ENCODE results near the gene KNTC1.

DNA sequence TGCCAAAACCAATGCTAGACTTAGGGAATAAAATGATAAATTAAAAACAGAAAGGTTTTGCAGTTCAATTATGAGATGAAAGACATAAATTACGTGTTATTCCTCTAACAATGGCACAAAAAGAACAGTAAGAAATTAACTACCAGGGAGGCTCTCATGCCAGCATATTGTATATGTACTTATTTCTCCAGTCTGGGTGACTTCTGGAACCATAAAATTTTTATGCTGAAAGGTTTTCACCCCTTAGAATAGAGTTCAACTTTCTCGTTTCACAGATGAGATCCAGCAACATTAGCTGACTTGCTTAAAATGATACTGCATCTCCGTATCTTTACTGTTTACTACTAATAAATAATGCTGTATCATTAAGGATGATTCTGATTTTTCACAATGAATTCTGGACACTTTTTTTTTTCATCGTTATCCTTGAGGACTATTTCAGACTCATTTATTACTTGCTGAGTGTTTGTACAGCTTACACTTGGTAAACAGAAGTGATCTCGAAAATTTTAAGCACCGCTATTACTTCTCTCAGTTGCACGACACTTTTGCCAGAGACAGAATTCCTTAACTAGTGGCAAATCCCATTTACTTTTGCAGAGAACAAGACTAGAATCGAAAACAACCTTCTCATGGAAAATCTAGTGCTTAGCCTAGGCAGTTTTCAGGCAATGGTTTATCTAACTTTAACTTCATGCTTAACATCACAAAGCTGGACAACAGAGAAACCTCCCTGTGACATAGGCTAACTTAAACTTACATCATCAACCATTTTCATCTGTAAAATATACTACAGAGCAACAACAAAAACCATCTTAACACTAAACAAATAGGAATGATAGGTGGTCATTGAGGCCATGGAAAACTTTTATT is 3.0 kb upstream of the KNTC1 start:
- TF ChIP-seq, protein P1, sequence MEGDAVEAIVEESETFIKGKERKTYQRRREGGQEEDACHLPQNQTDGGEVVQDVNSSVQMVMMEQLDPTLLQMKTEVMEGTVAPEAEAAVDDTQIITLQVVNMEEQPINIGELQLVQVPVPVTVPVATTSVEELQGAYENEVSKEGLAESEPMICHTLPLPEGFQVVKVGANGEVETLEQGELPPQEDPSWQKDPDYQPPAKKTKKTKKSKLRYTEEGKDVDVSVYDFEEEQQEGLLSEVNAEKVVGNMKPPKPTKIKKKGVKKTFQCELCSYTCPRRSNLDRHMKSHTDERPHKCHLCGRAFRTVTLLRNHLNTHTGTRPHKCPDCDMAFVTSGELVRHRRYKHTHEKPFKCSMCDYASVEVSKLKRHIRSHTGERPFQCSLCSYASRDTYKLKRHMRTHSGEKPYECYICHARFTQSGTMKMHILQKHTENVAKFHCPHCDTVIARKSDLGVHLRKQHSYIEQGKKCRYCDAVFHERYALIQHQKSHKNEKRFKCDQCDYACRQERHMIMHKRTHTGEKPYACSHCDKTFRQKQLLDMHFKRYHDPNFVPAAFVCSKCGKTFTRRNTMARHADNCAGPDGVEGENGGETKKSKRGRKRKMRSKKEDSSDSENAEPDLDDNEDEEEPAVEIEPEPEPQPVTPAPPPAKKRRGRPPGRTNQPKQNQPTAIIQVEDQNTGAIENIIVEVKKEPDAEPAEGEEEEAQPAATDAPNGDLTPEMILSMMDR (IDR thresholded peaks at IDR 0.05; ENCODE audit: insufficient read depth, low read length) = no peak
- TF ChIP-seq POLR2AphosphoS5 (IDR thresholded peaks at IDR 0.05; ENCODE audit: low read depth) (no peak), SPI1 (IDR thresholded peaks at IDR 0.05; ENCODE audit: borderline replicate concordance, low read depth) (no peak)
- TF ChIP-seq, protein P2, sequence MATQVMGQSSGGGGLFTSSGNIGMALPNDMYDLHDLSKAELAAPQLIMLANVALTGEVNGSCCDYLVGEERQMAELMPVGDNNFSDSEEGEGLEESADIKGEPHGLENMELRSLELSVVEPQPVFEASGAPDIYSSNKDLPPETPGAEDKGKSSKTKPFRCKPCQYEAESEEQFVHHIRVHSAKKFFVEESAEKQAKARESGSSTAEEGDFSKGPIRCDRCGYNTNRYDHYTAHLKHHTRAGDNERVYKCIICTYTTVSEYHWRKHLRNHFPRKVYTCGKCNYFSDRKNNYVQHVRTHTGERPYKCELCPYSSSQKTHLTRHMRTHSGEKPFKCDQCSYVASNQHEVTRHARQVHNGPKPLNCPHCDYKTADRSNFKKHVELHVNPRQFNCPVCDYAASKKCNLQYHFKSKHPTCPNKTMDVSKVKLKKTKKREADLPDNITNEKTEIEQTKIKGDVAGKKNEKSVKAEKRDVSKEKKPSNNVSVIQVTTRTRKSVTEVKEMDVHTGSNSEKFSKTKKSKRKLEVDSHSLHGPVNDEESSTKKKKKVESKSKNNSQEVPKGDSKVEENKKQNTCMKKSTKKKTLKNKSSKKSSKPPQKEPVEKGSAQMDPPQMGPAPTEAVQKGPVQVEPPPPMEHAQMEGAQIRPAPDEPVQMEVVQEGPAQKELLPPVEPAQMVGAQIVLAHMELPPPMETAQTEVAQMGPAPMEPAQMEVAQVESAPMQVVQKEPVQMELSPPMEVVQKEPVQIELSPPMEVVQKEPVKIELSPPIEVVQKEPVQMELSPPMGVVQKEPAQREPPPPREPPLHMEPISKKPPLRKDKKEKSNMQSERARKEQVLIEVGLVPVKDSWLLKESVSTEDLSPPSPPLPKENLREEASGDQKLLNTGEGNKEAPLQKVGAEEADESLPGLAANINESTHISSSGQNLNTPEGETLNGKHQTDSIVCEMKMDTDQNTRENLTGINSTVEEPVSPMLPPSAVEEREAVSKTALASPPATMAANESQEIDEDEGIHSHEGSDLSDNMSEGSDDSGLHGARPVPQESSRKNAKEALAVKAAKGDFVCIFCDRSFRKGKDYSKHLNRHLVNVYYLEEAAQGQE (IDR thresholded peaks at IDR 0.05; ENCODE audit: insufficient replicate concordance, low read depth) = no peak

Measured in HL-60 (cell line).